HEK293 (cell line): Measurements from ENCODE around the gene TUFM.
"Not testable (repeated sequence)": the region's sequence is repeated elsewhere in the genome, so short reads cannot be mapped to it uniquely, and the experiment has no call there.

ENCODE experiments used
- CTCF ChIA-PET: fragments of 350-600 bp; formaldehyde crosslinking; extraction: SDS; loops from one replicate; lab custom pipeline; 2021; ENCODE audit warnings: antibody characterized with exemption; lab: Yijun Ruan, JAX
- POLR2A ChIA-PET: fragments of 300-600 bp; formaldehyde crosslinking; extraction: SDS; loops from one replicate; lab custom pipeline; 2020; ENCODE audit warnings: antibody characterized with exemption, inconsistent platforms; lab: Yijun Ruan, JAX
- H3K27ac ChIP-seq: fragments of 200-500 bp; sonication (Bioruptor generic); 2 replicates; pipeline ENCODE4 v1.5.1; 2014; ENCODE audit warnings: low read depth, low read length, control low read depth, inconsistent platforms; ENCODE audit errors: extremely low read depth
- H3K36me3 ChIP-seq, 2 experiments: fragments of 200-500 bp in 1 of 2; sonication (Bioruptor generic) in 1 of 2; 1 replicate in 1 of 2; 2 replicates in 1 of 2; pipeline ENCODE4 v1.5.1; 2014 to 2017; ENCODE audit warnings: inconsistent platforms in 2 of 2, low read length in 2 of 2; ENCODE audit not compliant: control insufficient read depth in 2 of 2, insufficient read depth in 1 of 2
- H3K4me1 ChIP-seq: fragments of 200-500 bp; sonication (Bioruptor generic); 2 replicates; pipeline ENCODE4 v1.5.1; 2014; ENCODE audit warnings: mild to moderate bottlenecking, low read length, inconsistent platforms; ENCODE audit not compliant: control insufficient read depth, insufficient read depth
- H3K4me3 ChIP-seq: 2 replicates; pipeline ENCODE4 v1.5.1; 2011; ENCODE audit warnings: low read depth, mild to moderate bottlenecking, control low read depth, low read length, moderate library complexity
- H3K9me3 ChIP-seq: fragments of 200-500 bp; sonication (Bioruptor generic); 2 replicates; pipeline ENCODE4 v1.5.1; 2014; ENCODE audit warnings: low read depth, low read length, inconsistent platforms; ENCODE audit not compliant: control insufficient read depth, insufficient read depth
- BCL11A ChIP-seq: fragments of 450-650 bp; formaldehyde crosslinking; IDR thresholded peaks from 2 replicates; pipeline ENCODE4 v1.5.1; 2016; ENCODE audit warnings: low read depth, missing biosample characterization, missing genetic modification characterization
- SCRT1 ChIP-seq: fragments of 450-650 bp; formaldehyde crosslinking; IDR thresholded peaks from 2 replicates; pipeline ENCODE4 v1.5.1; 2016; ENCODE audit warnings: missing biosample characterization, missing genetic modification characterization, borderline replicate concordance
- SCRT2 ChIP-seq: fragments of 450-650 bp; formaldehyde crosslinking; IDR thresholded peaks from 2 replicates; pipeline ENCODE4 v1.5.1; 2016; ENCODE audit warnings: missing biosample characterization, missing genetic modification characterization
- WT1 ChIP-seq: fragments of 450-650 bp; formaldehyde crosslinking; IDR thresholded peaks from 2 replicates; pipeline ENCODE4 v1.5.1; 2016; ENCODE audit warnings: missing biosample characterization, missing genetic modification characterization
- ZNF274 ChIP-seq, 2 experiments: fragments of 200-500 bp in 1 of 2; fragments of 450-650 bp in 1 of 2; sonication (Bioruptor generic) in 1 of 2; formaldehyde crosslinking in 1 of 2; IDR thresholded peaks; 2 replicates each; pipeline versions ENCODE4 v1.5.1 to v1.6.1; 2014 to 2016; ENCODE audit warnings: borderline replicate concordance in 1 of 2, inconsistent platforms in 1 of 2, low read length in 1 of 2, missing biosample characterization in 1 of 2, missing genetic modification characterization in 1 of 2
- ZNF350 ChIP-seq: fragments of 450-650 bp; formaldehyde crosslinking; IDR thresholded peaks from 2 replicates; pipeline ENCODE4 v1.5.0; 2017; ENCODE audit warnings: missing biosample characterization, mild to moderate bottlenecking, missing genetic modification characterization
- ZNF391 ChIP-seq: fragments of 450-650 bp; formaldehyde crosslinking; IDR thresholded peaks from 2 replicates; pipeline ENCODE4 v1.5.1; 2016; ENCODE audit warnings: low read depth, missing biosample characterization, missing genetic modification characterization, borderline replicate concordance
- ZNF398 ChIP-seq: fragments of 450-650 bp; formaldehyde crosslinking; IDR thresholded peaks from 2 replicates; pipeline ENCODE4 v1.5.1; 2017; ENCODE audit warnings: missing biosample characterization, missing genetic modification characterization
- ZNF426 ChIP-seq: fragments of 450-650 bp; formaldehyde crosslinking; IDR thresholded peaks from 2 replicates; pipeline ENCODE4 v1.5.1; 2017; ENCODE audit warnings: missing biosample characterization, missing genetic modification characterization, mild to moderate bottlenecking, inconsistent platforms, moderate library complexity
- ZNF48 ChIP-seq: fragments of 450-650 bp; formaldehyde crosslinking; IDR thresholded peaks from 2 replicates; pipeline ENCODE4 v1.5.1; 2016; ENCODE audit warnings: missing biosample characterization, missing genetic modification characterization
- ZNF530 ChIP-seq: fragments of 450-650 bp; formaldehyde crosslinking; IDR thresholded peaks from 2 replicates; pipeline ENCODE4 v1.5.1; 2016; ENCODE audit warnings: low read depth, missing biosample characterization, missing genetic modification characterization
- ZNF548 ChIP-seq: fragments of 450-650 bp; formaldehyde crosslinking; IDR thresholded peaks from 2 replicates; pipeline ENCODE4 v1.5.1; 2016; ENCODE audit warnings: missing biosample characterization, missing genetic modification characterization
- ZNF561 ChIP-seq: fragments of 450-650 bp; IDR thresholded peaks from 2 replicates; pipeline ENCODE4 v1.5.1; 2018; ENCODE audit warnings: missing biosample characterization, missing genetic modification characterization, borderline replicate concordance
- ZNF585B ChIP-seq: fragments of 450-650 bp; formaldehyde crosslinking; IDR thresholded peaks from 2 replicates; pipeline ENCODE4 v1.5.1; 2016; ENCODE audit warnings: missing biosample characterization, missing genetic modification characterization
- ZNF626 ChIP-seq: fragments of 450-650 bp; sonication (Bioruptor Pico); formaldehyde crosslinking; IDR thresholded peaks from 2 replicates; pipeline ENCODE4 v1.5.1; 2018; ENCODE audit warnings: missing biosample characterization, missing genetic modification characterization, inconsistent platforms
- ZNF629 ChIP-seq: fragments of 450-650 bp; formaldehyde crosslinking; IDR thresholded peaks from 2 replicates; pipeline ENCODE4 v1.5.1; 2017; ENCODE audit warnings: missing biosample characterization, missing genetic modification characterization
- ZNF747 ChIP-seq: fragments of 450-650 bp; formaldehyde crosslinking; IDR thresholded peaks from 2 replicates; pipeline ENCODE4 v1.5.1; 2016; ENCODE audit warnings: missing biosample characterization, missing genetic modification characterization
- ZNF768 ChIP-seq: fragments of 450-650 bp; formaldehyde crosslinking; IDR thresholded peaks from 2 replicates; pipeline ENCODE4 v1.5.1; 2018; ENCODE audit warnings: missing biosample characterization, mild to moderate bottlenecking, missing genetic modification characterization
- ZNF785 ChIP-seq: fragments of 450-650 bp; formaldehyde crosslinking; IDR thresholded peaks from 2 replicates; pipeline ENCODE4 v1.5.1; 2016; ENCODE audit warnings: missing biosample characterization, missing genetic modification characterization
- ZSCAN16 ChIP-seq: fragments of 450-650 bp; formaldehyde crosslinking; IDR thresholded peaks from 2 replicates; pipeline ENCODE4 v1.5.1; 2016; ENCODE audit warnings: missing biosample characterization, missing genetic modification characterization
- ZSCAN23 ChIP-seq: fragments of 450-650 bp; formaldehyde crosslinking; IDR thresholded peaks from 2 replicates; pipeline ENCODE4 v1.5.1; 2016; ENCODE audit warnings: missing biosample characterization, missing genetic modification characterization
- ZSCAN30 ChIP-seq: fragments of 450-650 bp; IDR thresholded peaks from 2 replicates; pipeline ENCODE4 v1.5.1; 2018; ENCODE audit warnings: missing biosample characterization, mild to moderate bottlenecking, missing genetic modification characterization, moderate library complexity
- ZSCAN4 ChIP-seq: fragments of 450-650 bp; formaldehyde crosslinking; IDR thresholded peaks from 2 replicates; pipeline ENCODE4 v1.5.1; 2017; ENCODE audit warnings: missing biosample characterization, missing genetic modification characterization

The TUFM gene

GRCh38 chr16:28873543-28874201 lies 27.5 kb upstream of the TUFM start (continued):
- TF ChIP-seq ZSCAN4 (tag by site-specific recombination): no peak
- TF ChIP-seq ZNF350 (tag by site-specific recombination): no peak

- no peak overlapping the region for H3K4me3 ChIP-seq
- H3K4me1 ChIP-seq: no peaks in the 10 kb centered on the region
- no peak for TF ChIP-seq ZNF626 (tag by site-specific recombination)
- TF ChIP-seq ZSCAN16: no peak
- no peak for TF ChIP-seq ZNF747
- TF ChIP-seq ZNF398: no peak
- TF ChIP-seq ZNF530 (tag by site-specific recombination): no peak
- TF ChIP-seq ZNF391 (tag by site-specific recombination): no peak
- no peak for TF ChIP-seq ZNF629
- no peak for TF ChIP-seq ZSCAN30
- no peak for TF ChIP-seq ZNF585B
- no peak for TF ChIP-seq ZNF426 (tag by site-specific recombination)
- no peak for TF ChIP-seq ZNF785 (tag by site-specific recombination)
- CTCF ChIA-PET: interaction anchor here (0.6 to 3.4 kb wide), 5 partner anchors 8 to 72 kb away, joined by 3 to 19 read pairs (median 6); partner anchors contain the start of genes RABEP2 and SH2B1
- H3K27ac ChIP-seq: no peak overlapping the region
- POLR2A ChIA-PET: interaction anchor here (1.6 kb wide), 1 partner anchor 9 kb away, joined by 8 read pairs; the partner anchor contains the start of gene SH2B1
- H3K36me3 ChIP-seq: peaks cover 17 to 60% of the 10 kb centered on the region in 2 experiments; a peak in 2 of 3 replicates
- no peaks in the 10 kb centered on the region for H3K9me3 ChIP-seq
Observed at GRCh38 chr16:28872952-28873351, 26.8 kb upstream of the TUFM start.

- ChIA-PET POLR2A (no interaction called here), CTCF (no interaction called here)
- Histone ChIP-seq H3K9me3 (no peaks in the 10 kb centered on the region), H3K4me3 (no peak overlapping the region), H3K4me1 (no peaks in the 10 kb centered on the region), H3K36me3 (peaks cover 17 to 76% of the 10 kb centered on the region in 2 experiments; a peak in 2 of 3 replicates), H3K27ac (no peak overlapping the region)
- no peak for TF ChIP-seq ZNF585B
- no peak for TF ChIP-seq BCL11A (tag by site-specific recombination)
- no peak for TF ChIP-seq ZNF561 (tag by site-specific recombination)
- TF ChIP-seq ZNF274 (IDR thresholded peaks at IDR 0.05; ENCODE audit: low read length): no peak
- no peak for TF ChIP-seq ZNF274 (tag by site-specific recombination; IDR thresholded peaks at IDR 0.05; ENCODE audit: borderline replicate concordance)
- no peak for TF ChIP-seq ZNF48
- no peak for TF ChIP-seq ZSCAN23 (tag by site-specific recombination)
- no peak for TF ChIP-seq ZNF768 (tag by site-specific recombination)
- no peak for TF ChIP-seq SCRT1
- TF ChIP-seq WT1 (tag by site-specific recombination): no peak
- no peak for TF ChIP-seq SCRT2 (tag by site-specific recombination)
- TF ChIP-seq ZNF548 (tag by site-specific recombination): no peak
Observed at GRCh38 chr16:28869201-28869600, 23.1 kb upstream of the TUFM start.

- H3K9me3 ChIP-seq, H3K4me1 ChIP-seq, H3K27ac ChIP-seq, H3K4me3 ChIP-seq: not testable (repeated sequence)
- peaks cover 17 to 64% of the 10 kb centered on the region in 2 experiments; a peak in 2 of 3 replicates for H3K36me3 ChIP-seq
- ChIA-PET CTCF (interaction anchor here (0.7 to 1.3 kb wide), 2 partner anchors 55 to 78 kb away, joined by 3 to 5 read pairs; no protein-coding TSS in a partner anchor), POLR2A (interaction anchor here (1.0 to 1.3 kb wide), 2 partner anchors 11 to 22 kb away, joined by 4 read pairs; partner anchors contain the start of genes ATP2A1 and TUFM)
Observed at GRCh38 chr16:28867646-28868045, 21.5 kb upstream of the TUFM start.
